Suppressor macrophage (primary cell): ENCODE measurements around the gene CCZ1B.
"Not testable (repeated sequence)": the region's sequence is repeated elsewhere in the genome, so short reads cannot be mapped to it uniquely, and the experiment has no call there.

Source experiments
- DNase-seq, 4 experiments: peaks; one replicate each; pipeline ENCODE4 v3.0.0-alpha.2; 2020 to 2022

Gene CCZ1B

GRCh38 chr7:6830026-6830425 lies 4.0 kb upstream of the CCZ1B start:
- not testable (repeated sequence) for DNase-seq

- not testable (repeated sequence) for DNase-seq
Observed at GRCh38 chr7:6829616-6830015, 3.5 kb upstream of the CCZ1B start.

- not testable (repeated sequence) for DNase-seq
Observed at GRCh38 chr7:6827180-6827579, 1.1 kb upstream of the CCZ1B start.

GRCh38 chr7:6825236-6826125 lies 594 bp downstream of the CCZ1B start:
- DNase-seq: not testable (repeated sequence)

- DNase-seq: not testable (repeated sequence)
Observed at GRCh38 chr7:6821622-6822021, 4.5 kb downstream of the CCZ1B start.

GRCh38 chr7:6815470-6815869 lies 10.6 kb downstream of the CCZ1B start:
- not testable (repeated sequence) for DNase-seq

GRCh38 chr7:6813011-6813410 lies 13.1 kb downstream of the CCZ1B start:
- DNase-seq: not testable (repeated sequence)

- DNase-seq: not testable (repeated sequence)
Observed at GRCh38 chr7:6807959-6808358, 18.1 kb downstream of the CCZ1B start.

GRCh38 chr7:6807393-6807918 lies 18.6 kb downstream of the CCZ1B start:
- not testable (repeated sequence) for DNase-seq

- not testable (repeated sequence) for DNase-seq
Observed at GRCh38 chr7:6800331-6800730, 25.7 kb downstream of the CCZ1B start.

GRCh38 chr7:6799887-6800286 lies 26.2 kb downstream of the CCZ1B start:
- DNase-seq: not testable (repeated sequence)

GRCh38 chr7:6798047-6798446 lies 28.0 kb downstream of the CCZ1B start:
- DNase-seq: not testable (repeated sequence)

GRCh38 chr7:6797218-6797617 lies 28.9 kb downstream of the CCZ1B start:
- DNase-seq: not testable (repeated sequence)

- DNase-seq: not testable (repeated sequence)
Observed at GRCh38 chr7:6794276-6794675, 31.8 kb downstream of the CCZ1B start.

GRCh38 chr7:6792113-6792872 lies 33.8 kb downstream of the CCZ1B start:
- not testable (repeated sequence) for DNase-seq

GRCh38 chr7:6789353-6789752 lies 36.7 kb downstream of the CCZ1B start:
- DNase-seq: not testable (repeated sequence)

GRCh38 chr7:6781581-6781980 lies 44.5 kb downstream of the CCZ1B start:
- not testable (repeated sequence) for DNase-seq

GRCh38 chr7:6761186-6761585 lies 64.9 kb downstream of the CCZ1B start:
- DNase-seq: not testable (repeated sequence)

GRCh38 chr7:6753964-6754363 lies 72.1 kb downstream of the CCZ1B start, which contains the start of gene RSPH10B2:
Gene RSPH10B2, plus strand, starts transcription at chr7:6754103. Its CDS starts 3,575 bp downstream, at chr7:6757678.
- DNase-seq: not testable (repeated sequence)

GRCh38 chr7:6750173-6750572 lies 75.9 kb downstream of the CCZ1B start:
- DNase-seq: not testable (repeated sequence)

- DNase-seq: not testable (repeated sequence)
Observed at GRCh38 chr7:6749335-6749734, 76.7 kb downstream of the CCZ1B start.
